Body of pancreas (tissue), 4 donors: ENCODE results near the gene TRIM52.
"Not testable (repeated sequence)": the region's sequence is repeated elsewhere in the genome, so short reads cannot be mapped to it uniquely, and the experiment has no call there.

ENCODE experiments used
- POLR2A ChIP-seq, 3 donors: fragments of 450-650 bp; IDR thresholded peaks; one replicate each; pipeline ENCODE4 v1.6.1; 2016; ENCODE audit warnings: antibody characterized with exemption in 3 of 3, mild to moderate bottlenecking in 2 of 3
- TF ChIP-seq, protein P1 (sequence below), 7 experiments: fragments of 450-650 bp in 4 of 7; fragments of 200-600 bp in 3 of 7; sonication (generic) in 3 of 7; IDR thresholded peaks; one replicate each; pipeline ENCODE4 v1.5.1; 2016 to 2019; ENCODE audit warnings: antibody characterized with exemption in 7 of 7

DNA sequence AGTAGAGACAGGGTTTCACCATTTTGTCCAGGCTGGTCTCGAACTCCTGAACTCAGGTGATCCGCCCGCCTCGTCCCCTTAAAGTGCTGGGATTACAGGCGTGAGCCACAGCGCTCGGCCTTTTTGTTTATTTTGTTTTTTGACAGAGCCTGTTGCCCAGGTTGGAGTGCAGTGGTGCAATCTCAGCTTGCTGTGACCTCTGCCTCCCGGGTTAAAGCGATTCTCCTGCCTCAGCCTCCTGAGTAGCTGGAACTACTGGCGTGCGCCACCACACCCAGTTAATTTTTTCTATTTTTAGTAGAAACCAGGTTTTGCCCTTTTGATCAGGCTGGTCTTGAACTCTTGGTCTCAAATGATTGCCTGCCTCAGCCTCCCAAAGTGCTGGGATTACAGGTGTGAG, 50.8 kb downstream of the TRIM52 start:
- TF ChIP-seq, protein P1, sequence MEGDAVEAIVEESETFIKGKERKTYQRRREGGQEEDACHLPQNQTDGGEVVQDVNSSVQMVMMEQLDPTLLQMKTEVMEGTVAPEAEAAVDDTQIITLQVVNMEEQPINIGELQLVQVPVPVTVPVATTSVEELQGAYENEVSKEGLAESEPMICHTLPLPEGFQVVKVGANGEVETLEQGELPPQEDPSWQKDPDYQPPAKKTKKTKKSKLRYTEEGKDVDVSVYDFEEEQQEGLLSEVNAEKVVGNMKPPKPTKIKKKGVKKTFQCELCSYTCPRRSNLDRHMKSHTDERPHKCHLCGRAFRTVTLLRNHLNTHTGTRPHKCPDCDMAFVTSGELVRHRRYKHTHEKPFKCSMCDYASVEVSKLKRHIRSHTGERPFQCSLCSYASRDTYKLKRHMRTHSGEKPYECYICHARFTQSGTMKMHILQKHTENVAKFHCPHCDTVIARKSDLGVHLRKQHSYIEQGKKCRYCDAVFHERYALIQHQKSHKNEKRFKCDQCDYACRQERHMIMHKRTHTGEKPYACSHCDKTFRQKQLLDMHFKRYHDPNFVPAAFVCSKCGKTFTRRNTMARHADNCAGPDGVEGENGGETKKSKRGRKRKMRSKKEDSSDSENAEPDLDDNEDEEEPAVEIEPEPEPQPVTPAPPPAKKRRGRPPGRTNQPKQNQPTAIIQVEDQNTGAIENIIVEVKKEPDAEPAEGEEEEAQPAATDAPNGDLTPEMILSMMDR (IDR thresholded peaks at IDR 0.05) = not testable (repeated sequence)
- not testable (repeated sequence) for TF ChIP-seq POLR2A (IDR thresholded peaks at IDR 0.05)
